ENCODE results near the gene HECTD3. TPM values are rescaled to one million over a fixed set of nuclear protein-coding genes. Genes with fewer than 3 reads are reported as not detected.

Gene HECTD3
- total RNA-seq, result 38.3 and 44.3 TPM in 2 replicates

DNA sequence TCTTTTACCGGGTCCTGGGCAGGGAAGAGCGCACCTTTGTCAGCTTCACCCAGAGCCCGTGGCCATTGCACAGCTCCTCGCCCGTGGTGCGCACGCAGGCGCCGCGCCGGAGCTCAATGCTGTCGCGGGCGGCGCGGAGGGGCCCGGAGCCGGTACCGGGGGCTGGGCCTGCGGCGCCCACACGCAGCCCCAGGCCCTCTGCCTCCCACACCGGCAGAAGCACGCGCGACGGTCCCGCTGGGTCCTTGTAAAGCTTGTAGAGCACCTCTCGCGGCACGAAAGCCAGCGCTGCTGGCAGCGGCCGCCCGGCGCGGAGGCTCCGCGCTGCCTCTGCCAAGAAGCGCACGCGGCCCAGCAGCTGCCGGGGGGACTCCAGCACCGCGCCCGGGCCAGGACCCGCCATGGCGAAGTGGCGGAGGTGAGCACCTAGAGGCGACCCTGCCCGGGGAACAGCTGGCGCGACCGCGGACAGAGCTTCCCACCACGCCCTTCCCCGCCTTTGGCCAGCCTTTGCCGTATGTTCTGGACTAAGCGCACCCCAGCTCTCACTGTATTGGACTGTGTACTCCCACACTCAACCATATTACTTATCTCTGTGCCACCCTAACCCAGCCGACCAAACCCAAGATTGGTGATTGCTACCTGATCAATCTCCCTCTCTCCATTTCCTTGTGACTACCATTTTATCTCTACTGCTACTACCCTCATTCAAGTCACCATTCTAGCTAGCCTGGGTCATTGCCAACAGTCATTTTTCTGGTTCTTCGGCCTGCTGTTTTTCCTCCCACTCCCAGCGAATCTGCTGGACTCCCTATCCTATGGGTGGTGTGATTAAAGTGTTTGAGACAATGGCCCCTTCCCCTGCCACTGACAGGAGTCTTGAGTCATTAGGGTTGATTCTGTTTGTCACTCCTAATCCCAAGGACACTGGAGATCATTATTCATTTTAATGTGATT is at the start of gene HECTD3:
HECTD3 (minus strand) TSS at position 470 of the 957 bp plus-strand sequence; CDS start at position 403, 67 bp downstream.
- TF ChIP-seq, protein P1, sequence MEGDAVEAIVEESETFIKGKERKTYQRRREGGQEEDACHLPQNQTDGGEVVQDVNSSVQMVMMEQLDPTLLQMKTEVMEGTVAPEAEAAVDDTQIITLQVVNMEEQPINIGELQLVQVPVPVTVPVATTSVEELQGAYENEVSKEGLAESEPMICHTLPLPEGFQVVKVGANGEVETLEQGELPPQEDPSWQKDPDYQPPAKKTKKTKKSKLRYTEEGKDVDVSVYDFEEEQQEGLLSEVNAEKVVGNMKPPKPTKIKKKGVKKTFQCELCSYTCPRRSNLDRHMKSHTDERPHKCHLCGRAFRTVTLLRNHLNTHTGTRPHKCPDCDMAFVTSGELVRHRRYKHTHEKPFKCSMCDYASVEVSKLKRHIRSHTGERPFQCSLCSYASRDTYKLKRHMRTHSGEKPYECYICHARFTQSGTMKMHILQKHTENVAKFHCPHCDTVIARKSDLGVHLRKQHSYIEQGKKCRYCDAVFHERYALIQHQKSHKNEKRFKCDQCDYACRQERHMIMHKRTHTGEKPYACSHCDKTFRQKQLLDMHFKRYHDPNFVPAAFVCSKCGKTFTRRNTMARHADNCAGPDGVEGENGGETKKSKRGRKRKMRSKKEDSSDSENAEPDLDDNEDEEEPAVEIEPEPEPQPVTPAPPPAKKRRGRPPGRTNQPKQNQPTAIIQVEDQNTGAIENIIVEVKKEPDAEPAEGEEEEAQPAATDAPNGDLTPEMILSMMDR (IDR thresholded peaks at IDR 0.05; ENCODE audit: insufficient read depth, low read length, poor library complexity, severe bottlenecking), result no peak
- Histone ChIP-seq H3K4me3 (ENCODE audit: low read depth, low read length) (peak within 1 kb of the TSS; percentile 80), H3K27me3 (ENCODE audit: control insufficient read depth, insufficient read depth, low read length) (no peaks in the 10 kb centered on the region), H3K36me3 (ENCODE audit: control insufficient read depth, insufficient read depth, low read length) (peaks cover 2% of the 10 kb centered on the region)
- no peak for DNase-seq (ENCODE audit: low read depth)

DNA sequence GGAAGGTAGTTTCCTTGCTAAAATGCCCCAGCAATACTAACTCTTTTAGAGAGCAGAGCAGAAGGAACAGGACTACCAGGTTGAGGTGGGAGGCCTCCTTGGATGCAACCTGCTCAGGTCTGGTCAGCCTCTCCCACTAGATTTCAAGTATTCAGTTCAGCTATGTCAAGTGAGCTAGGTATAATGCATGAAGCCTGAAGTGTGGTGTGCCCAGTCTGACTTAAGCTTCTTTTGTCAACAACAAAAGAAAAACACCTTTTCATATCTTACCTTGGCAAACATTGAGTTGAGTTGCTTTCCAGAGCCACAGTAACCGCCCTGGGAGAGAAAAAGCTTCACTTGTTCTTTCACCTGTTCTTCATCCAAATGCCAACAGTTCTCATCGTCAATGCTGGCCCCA is 48.7 kb upstream of the HECTD3 start:
- DNase-seq (ENCODE audit: low read depth), result no peak
- Histone ChIP-seq H3K4me3 (ENCODE audit: low read depth, low read length) (no peak overlapping the region), H3K36me3 (ENCODE audit: control insufficient read depth, insufficient read depth, low read length) (no peaks in the 10 kb centered on the region), H3K27me3 (ENCODE audit: control insufficient read depth, insufficient read depth, low read length) (no peaks in the 10 kb centered on the region)
- TF ChIP-seq, protein P1 (IDR thresholded peaks at IDR 0.05; ENCODE audit: insufficient read depth, low read length, poor library complexity, severe bottlenecking), result no peak

DNA sequence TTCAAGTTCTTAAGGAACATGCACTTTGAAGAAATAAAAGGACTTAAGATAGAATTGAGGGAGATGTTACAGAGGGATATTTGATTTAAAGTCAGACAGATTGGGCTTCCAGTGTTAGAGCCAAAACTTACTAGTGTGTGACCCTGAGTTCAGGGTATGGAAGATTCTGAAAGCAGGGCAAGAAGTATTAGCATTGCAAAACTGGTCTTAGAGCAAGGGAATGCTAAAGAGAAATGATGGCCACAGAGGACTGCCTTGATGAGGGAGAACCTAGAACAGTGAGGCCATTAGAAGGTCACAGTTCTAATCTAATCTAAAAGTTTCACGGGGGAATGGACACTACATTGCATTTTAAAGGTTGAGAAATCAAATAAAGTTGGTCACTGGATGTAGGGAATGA is 46.4 kb upstream of the HECTD3 start:
- Histone ChIP-seq H3K4me3 (ENCODE audit: low read depth, low read length) (no peak overlapping the region), H3K36me3 (ENCODE audit: control insufficient read depth, insufficient read depth, low read length) (no peaks in the 10 kb centered on the region), H3K27me3 (ENCODE audit: control insufficient read depth, insufficient read depth, low read length) (no peaks in the 10 kb centered on the region)
- TF ChIP-seq, protein P1 (IDR thresholded peaks at IDR 0.05; ENCODE audit: insufficient read depth, low read length, poor library complexity, severe bottlenecking), result no peak
- no peak for DNase-seq (ENCODE audit: low read depth)

DNA sequence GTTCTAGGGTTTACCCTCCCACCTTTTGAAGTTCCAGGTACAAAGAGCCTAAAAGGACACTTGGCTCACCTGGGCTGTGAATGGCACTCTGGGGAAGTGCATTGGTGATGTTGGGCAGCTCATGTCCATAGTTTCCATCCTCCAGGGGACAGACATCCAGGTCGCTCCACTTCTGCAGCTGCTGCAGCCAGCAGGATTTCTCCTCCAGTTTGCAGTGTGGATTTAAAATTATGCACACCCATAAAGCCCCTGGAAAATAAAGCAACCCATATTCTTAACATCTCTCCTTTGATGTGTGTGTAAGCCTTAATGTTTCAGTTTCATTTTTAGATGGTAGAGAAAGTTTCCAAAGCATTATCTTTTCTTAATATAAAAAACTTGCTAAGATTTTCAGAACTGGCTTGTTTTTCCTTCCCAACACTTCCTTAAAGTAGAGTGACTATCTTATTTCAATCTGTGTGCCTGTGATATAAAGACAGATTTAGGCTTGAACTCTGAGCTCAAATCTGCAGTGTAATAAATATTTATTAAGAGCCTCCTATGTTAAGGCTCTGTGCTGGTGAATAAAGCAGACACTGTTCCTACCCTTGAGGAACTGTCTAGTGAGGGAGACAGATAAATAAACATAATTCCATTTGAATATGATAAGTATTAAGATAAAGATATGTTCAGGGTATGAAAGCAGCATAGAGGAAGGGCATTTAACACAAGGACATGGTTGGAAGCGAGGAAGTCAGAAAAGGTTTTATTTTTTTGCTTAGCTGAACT is 40.1 kb upstream of the HECTD3 start:
- Histone ChIP-seq H3K27me3 (ENCODE audit: control insufficient read depth, insufficient read depth, low read length) (no peaks in the 10 kb centered on the region), H3K4me3 (ENCODE audit: low read depth, low read length) (no peak overlapping the region), H3K36me3 (ENCODE audit: control insufficient read depth, insufficient read depth, low read length) (no peaks in the 10 kb centered on the region)
- TF ChIP-seq, protein P1 (IDR thresholded peaks at IDR 0.05; ENCODE audit: insufficient read depth, low read length, poor library complexity, severe bottlenecking), result no peak
- no peak for DNase-seq (ENCODE audit: low read depth)

DNA sequence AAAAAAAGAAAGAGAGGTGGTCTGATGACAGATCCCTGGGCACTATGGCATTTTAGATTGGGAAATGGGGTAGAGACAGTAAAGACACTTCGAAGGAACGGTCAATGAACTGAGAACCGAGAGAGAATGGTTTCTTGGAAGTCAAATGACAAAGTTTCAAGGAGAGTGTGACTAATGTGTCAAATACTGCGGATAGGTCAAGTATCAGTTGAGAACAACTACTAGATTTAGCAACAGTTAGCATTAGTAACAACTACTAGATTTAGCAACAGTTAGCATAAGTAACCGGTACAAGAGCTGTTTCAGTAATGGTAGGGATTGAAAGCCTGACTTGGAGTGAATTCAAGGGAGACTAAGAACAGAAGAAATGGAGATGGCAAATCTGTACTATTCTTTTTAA is 35.9 kb upstream of the HECTD3 start:
- no peak for DNase-seq (ENCODE audit: low read depth)
- TF ChIP-seq, protein P1 (IDR thresholded peaks at IDR 0.05; ENCODE audit: insufficient read depth, low read length, poor library complexity, severe bottlenecking), result no peak
- H3K4me3 ChIP-seq (ENCODE audit: low read depth, low read length), result no peak overlapping the region
- H3K27me3 ChIP-seq (ENCODE audit: control insufficient read depth, insufficient read depth, low read length), result no peaks in the 10 kb centered on the region
- no peaks in the 10 kb centered on the region for H3K36me3 ChIP-seq (ENCODE audit: control insufficient read depth, insufficient read depth, low read length)
